Left hindlimb (tissue), 1 donor: ENCODE data around the gene TSPAN2.
"Not testable (repeated sequence)": the region's sequence is repeated elsewhere in the genome, so short reads cannot be mapped to it uniquely, and the experiment has no call there.

Experiments used
- DNase-seq: peaks from one replicate; pipeline ENCODE4 v3.0.0-alpha.2; 2018

Gene TSPAN2

GRCh38 chr1:115031595-115031994 is 57.7 kb downstream of the TSPAN2 start:
- no peak for DNase-seq

GRCh38 chr1:115029526-115029925 is 59.8 kb downstream of the TSPAN2 start, which contains the start of gene TSHB:
TSHB (plus strand) TSS chr1:115029826; CDS start chr1:115033363, 3,537 bp downstream.
- DNase-seq: no peak

GRCh38 chr1:115023593-115023992 is 65.7 kb downstream of the TSPAN2 start:
- DNase-seq: no peak

GRCh38 chr1:115021145-115021544 is 68.2 kb downstream of the TSPAN2 start:
- DNase-seq: no peak

- not testable (repeated sequence) for DNase-seq
Observed at GRCh38 chr1:115019549-115019948, 69.8 kb downstream of the TSPAN2 start.

- DNase-seq: no peak
Observed at GRCh38 chr1:115013792-115014191, 75.5 kb downstream of the TSPAN2 start.

- no peak for DNase-seq
Observed at GRCh38 chr1:115012434-115012833, 76.9 kb downstream of the TSPAN2 start.

GRCh38 chr1:115012006-115012405 is 77.3 kb downstream of the TSPAN2 start:
- DNase-seq: no peak

- no peak for DNase-seq
Observed at GRCh38 chr1:115006191-115006590, 83.1 kb downstream of the TSPAN2 start.
